Keratinocyte (primary cell): ENCODE data around the gene SLX1B.
"Not testable (repeated sequence)": the region's sequence is repeated elsewhere in the genome, so short reads cannot be mapped to it uniquely, and the experiment has no call there.

Experiments
- EZH2 ChIP-seq: IDR thresholded peaks from one replicate; pipeline ENCODE4 v1.6.1; 2012; ENCODE audit warnings: inconsistent platforms, mild to moderate bottlenecking, low read length, moderate library complexity
- TF ChIP-seq, protein P1 (sequence below), 3 experiments: IDR thresholded peaks in 1 of 3; conservative IDR thresholded peaks in 1 of 3; optimal IDR thresholded peaks in 1 of 3; 2 replicates in 2 of 3; 3 replicates in 1 of 3; pipeline versions ENCODE3 to v1.5.1; 2011; ENCODE audit warnings: low read length in 3 of 3, mild to moderate bottlenecking in 3 of 3, moderate library complexity in 2 of 3, control low read depth in 1 of 3, inconsistent platforms in 1 of 3; ENCODE audit not compliant: insufficient read depth in 2 of 3; ENCODE audit errors: extremely low read depth in 1 of 3

DNA sequence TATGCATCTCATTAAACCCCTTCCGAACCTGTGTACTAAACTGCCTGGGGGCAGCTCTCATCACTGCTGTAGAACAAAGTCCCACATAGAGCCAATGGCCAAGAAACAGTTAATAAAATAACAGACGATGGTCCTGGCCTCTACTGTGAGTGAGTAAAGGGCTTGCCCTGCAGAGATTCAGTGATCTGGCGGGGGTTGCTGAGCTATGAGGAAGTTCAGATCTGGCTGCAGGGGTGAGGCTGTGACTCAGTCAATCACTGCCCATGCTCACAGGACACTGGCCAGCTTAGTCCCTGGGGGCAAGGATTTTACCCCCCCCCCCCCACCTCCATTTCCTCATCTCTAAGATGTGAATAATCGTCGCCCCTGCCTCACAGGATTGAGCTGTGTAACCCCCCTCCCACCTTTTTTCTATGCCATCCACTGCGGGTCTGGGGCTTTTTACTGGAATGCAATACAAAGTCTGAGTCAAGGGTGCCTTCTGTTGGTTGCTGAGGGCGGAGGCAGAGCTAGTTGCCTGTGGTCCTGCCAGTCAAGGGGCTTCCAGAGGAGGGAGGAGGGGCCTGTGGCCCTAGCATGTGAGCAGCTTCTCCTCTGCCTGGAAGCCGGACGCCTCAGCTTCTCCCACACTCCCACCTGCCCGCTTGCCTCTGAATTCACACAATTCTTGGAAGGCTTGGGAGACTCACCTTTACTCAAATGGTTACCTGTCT, 13.5 kb downstream of the SLX1B start:
- TF ChIP-seq EZH2: not testable (repeated sequence)
- TF ChIP-seq, protein P1, sequence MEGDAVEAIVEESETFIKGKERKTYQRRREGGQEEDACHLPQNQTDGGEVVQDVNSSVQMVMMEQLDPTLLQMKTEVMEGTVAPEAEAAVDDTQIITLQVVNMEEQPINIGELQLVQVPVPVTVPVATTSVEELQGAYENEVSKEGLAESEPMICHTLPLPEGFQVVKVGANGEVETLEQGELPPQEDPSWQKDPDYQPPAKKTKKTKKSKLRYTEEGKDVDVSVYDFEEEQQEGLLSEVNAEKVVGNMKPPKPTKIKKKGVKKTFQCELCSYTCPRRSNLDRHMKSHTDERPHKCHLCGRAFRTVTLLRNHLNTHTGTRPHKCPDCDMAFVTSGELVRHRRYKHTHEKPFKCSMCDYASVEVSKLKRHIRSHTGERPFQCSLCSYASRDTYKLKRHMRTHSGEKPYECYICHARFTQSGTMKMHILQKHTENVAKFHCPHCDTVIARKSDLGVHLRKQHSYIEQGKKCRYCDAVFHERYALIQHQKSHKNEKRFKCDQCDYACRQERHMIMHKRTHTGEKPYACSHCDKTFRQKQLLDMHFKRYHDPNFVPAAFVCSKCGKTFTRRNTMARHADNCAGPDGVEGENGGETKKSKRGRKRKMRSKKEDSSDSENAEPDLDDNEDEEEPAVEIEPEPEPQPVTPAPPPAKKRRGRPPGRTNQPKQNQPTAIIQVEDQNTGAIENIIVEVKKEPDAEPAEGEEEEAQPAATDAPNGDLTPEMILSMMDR (optimal IDR thresholded peaks at IDR 0.05 in 1 of 3, IDR thresholded peaks at IDR 0.05 in 1 of 3, conservative IDR thresholded peaks at IDR 0.05 in 1 of 3; ENCODE audit: extremely low read depth in 1 of 3, insufficient read depth in 2 of 3, low read length in 3 of 3): not testable (repeated sequence)
